PC-3 (cell line): ENCODE data around the gene VWA3B.

Experiments used
- CTCF ChIP-seq: fragments of 300-600 bp; sonication (generic); conservative IDR thresholded peaks from 2 replicates; pipeline ENCODE4 v1.5.1; 2017; ENCODE audit warnings: antibody characterized with exemption, low read depth, mild to moderate bottlenecking, low read length
- EZH2 ChIP-seq: fragments of 300-600 bp; sonication (generic); IDR thresholded peaks from one replicate; pipeline ENCODE4 v1.6.1; 2017; ENCODE audit warnings: antibody characterized with exemption, mild to moderate bottlenecking, low read length; ENCODE audit not compliant: unreplicated experiment

DNA sequence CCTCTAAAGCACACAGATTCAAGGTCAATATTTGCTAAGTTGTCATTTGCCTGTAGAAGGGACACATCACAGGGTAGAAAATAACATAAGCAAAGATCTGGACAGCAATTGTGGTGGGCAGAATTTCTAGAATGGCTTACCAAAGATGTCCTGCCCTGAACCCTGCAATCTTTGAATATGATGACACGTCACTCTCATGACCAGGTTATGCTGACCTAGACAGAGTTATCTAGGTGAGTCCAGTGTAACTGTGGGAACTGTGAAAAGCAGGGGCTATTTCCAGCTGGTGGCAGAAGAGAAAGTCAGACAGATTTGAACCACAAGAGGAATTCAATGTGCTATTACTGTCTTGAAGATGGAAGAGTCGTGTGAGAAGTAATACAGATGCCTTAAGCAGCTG lies 147.0 kb downstream of the VWA3B start:
- TF ChIP-seq CTCF, result no peak
- TF ChIP-seq EZH2, result no peak
